WTC11 (cell line): ENCODE measurements around the gene PGBD1. TPM values are rescaled to one million over a fixed set of nuclear protein-coding genes. Genes with fewer than 3 reads are reported as not detected.
A peak's percentile ranks its signal among the peaks of the same experiment; 100 is the strongest.

Source experiments
- ATAC-seq: fragments of 200-7000 bp; cut with Tn5 transposase; 2 replicates; pipeline ENCODE4 v1.10.0; 2021; ENCODE audit warnings: mild to moderate bottlenecking, moderate library complexity
- CTCF ChIA-PET: fragments of 300-600 bp; sonication (Branson Sonifier 250); formaldehyde crosslinking; loops from one replicate; lab custom pipeline; 2021; ENCODE audit warnings: antibody characterized with exemption; lab: Charles Lee
- POLR2A ChIA-PET: fragments of 350-600 bp; sonication (Branson Sonifier 250); formaldehyde crosslinking; loops from one replicate; lab custom pipeline; 2021; ENCODE audit warnings: antibody characterized with exemption; lab: Charles Lee
- DNase-seq: peaks from one replicate; pipeline ENCODE4 v3.0.0; 2021; ENCODE audit warnings: low spot score
- H3K27ac Mint-ChIP-seq: 2 replicates; pipeline ENCODE4 v1.8.0; 2021; ENCODE audit warnings: mixed read lengths
- H3K27me3 Mint-ChIP-seq: 2 replicates; pipeline ENCODE4 v1.8.0; 2021; ENCODE audit warnings: low read depth, mild to moderate bottlenecking, moderate library complexity, mixed read lengths
- H3K36me3 Mint-ChIP-seq: 2 replicates; pipeline ENCODE4 v1.8.0; 2021; ENCODE audit warnings: mixed read lengths
- H3K4me1 Mint-ChIP-seq: 2 replicates; pipeline ENCODE4 v1.8.0; 2022; ENCODE audit warnings: mixed read lengths
- H3K4me3 Mint-ChIP-seq: 2 replicates; pipeline ENCODE4 v1.8.0; 2021; ENCODE audit warnings: mild to moderate bottlenecking, moderate library complexity, mixed read lengths
- H3K9me3 Mint-ChIP-seq: 2 replicates; pipeline ENCODE4 v1.8.0; 2021; ENCODE audit warnings: mixed read lengths
- ATF1 ChIP-seq: sonication (generic); formaldehyde crosslinking; IDR thresholded peaks from 2 replicates; pipeline ENCODE4 v1.8.1; 2023; ENCODE audit warnings: mild to moderate bottlenecking, moderate library complexity, missing genetic modification reagents
- CREB1 ChIP-seq: sonication (generic); formaldehyde crosslinking; IDR thresholded peaks from 2 replicates; pipeline ENCODE4 v1.8.0; 2023; ENCODE audit warnings: mild to moderate bottlenecking, missing genetic modification reagents
- ETV6 ChIP-seq: sonication (generic); formaldehyde crosslinking; IDR thresholded peaks from 2 replicates; pipeline ENCODE4 v1.8.1; 2022; ENCODE audit warnings: mild to moderate bottlenecking, missing genetic modification reagents
- GTF2I ChIP-seq: fragments of 250-450 bp; sonication (Bioruptor Pico); conservative IDR thresholded peaks from 2 replicates; pipeline ENCODE4 v1.4.0; 2021; ENCODE audit warnings: mild to moderate bottlenecking
- NFYB ChIP-seq: sonication (generic); formaldehyde crosslinking; conservative IDR thresholded peaks from 2 replicates; pipeline ENCODE4 v1.8.0; 2022; ENCODE audit warnings: low read depth, missing genetic modification reagents
- NR3C1 ChIP-seq: sonication (generic); formaldehyde crosslinking; conservative IDR thresholded peaks from 2 replicates; pipeline ENCODE4 v1.8.1; 2023; ENCODE audit warnings: low read depth, mild to moderate bottlenecking, missing genetic modification reagents
- PRRX2 ChIP-seq: fragments of 250-450 bp; sonication (Bioruptor Pico); IDR thresholded peaks from 2 replicates; pipeline ENCODE4 v1.8.0; 2021; ENCODE audit warnings: mild to moderate bottlenecking
- RORB ChIP-seq: fragments of 250-450 bp; sonication (Bioruptor Pico); IDR thresholded peaks from 2 replicates; pipeline ENCODE4 v1.9.0; 2021; ENCODE audit warnings: mild to moderate bottlenecking
- TEAD1 ChIP-seq: sonication (generic); formaldehyde crosslinking; IDR thresholded peaks from 2 replicates; pipeline ENCODE4 v1.8.0; 2022; ENCODE audit warnings: mild to moderate bottlenecking, missing genetic modification reagents
- TP53 ChIP-seq: sonication (generic); formaldehyde crosslinking; IDR thresholded peaks from 2 replicates; pipeline ENCODE4 v1.8.1; 2023; ENCODE audit warnings: mild to moderate bottlenecking, missing genetic modification reagents
- ZNF219 ChIP-seq: sonication (generic); formaldehyde crosslinking; IDR thresholded peaks from 2 replicates; pipeline ENCODE4 v1.8.0; 2023; ENCODE audit warnings: missing genetic modification reagents, mild to moderate bottlenecking, borderline replicate concordance
- ZNF423 ChIP-seq: fragments of 250-450 bp; sonication (Bioruptor Pico); IDR thresholded peaks from 2 replicates; pipeline ENCODE4 v2.1.2; 2022; ENCODE audit warnings: mild to moderate bottlenecking, moderate library complexity
- total RNA-seq: library from RNA; stranded (reverse); gene quantifications from 3 replicates; pipeline ENCODE4 v1.2.3, GENCODE V29; 2021
- TF ChIP-seq, protein P1 (sequence below): fragments of 250-450 bp; sonication (Bioruptor Pico); IDR thresholded peaks from 2 replicates; pipeline ENCODE4 v1.8.0; 2021; ENCODE audit warnings: mild to moderate bottlenecking
- TF ChIP-seq, protein P2 (sequence below): sonication (generic); formaldehyde crosslinking; IDR thresholded peaks from 2 replicates; pipeline ENCODE4 v1.8.1; 2022; ENCODE audit warnings: missing genetic modification reagents, borderline replicate concordance
- TF ChIP-seq, protein P3 (sequence below): sonication (generic); formaldehyde crosslinking; IDR thresholded peaks from 2 replicates; pipeline ENCODE4 v1.8.0; 2022; ENCODE audit warnings: mild to moderate bottlenecking, missing genetic modification reagents
- TF ChIP-seq, protein P4 (sequence below): sonication (generic); formaldehyde crosslinking; IDR thresholded peaks from 2 replicates; pipeline ENCODE4 v1.8.0; 2023; ENCODE audit warnings: missing genetic modification reagents, mild to moderate bottlenecking, borderline replicate concordance
- TF ChIP-seq, protein P5 (sequence below): sonication (generic); formaldehyde crosslinking; IDR thresholded peaks from 2 replicates; pipeline ENCODE4 v1.8.1; 2022; ENCODE audit warnings: mild to moderate bottlenecking, moderate library complexity, missing genetic modification reagents
- TF ChIP-seq, protein P6 (sequence below): sonication (generic); formaldehyde crosslinking; IDR thresholded peaks from 2 replicates; pipeline ENCODE4 v1.8.1; 2022; ENCODE audit warnings: low read depth, mild to moderate bottlenecking, moderate library complexity, missing genetic modification reagents, borderline replicate concordance
- TF ChIP-seq, protein P7 (sequence below): sonication (generic); formaldehyde crosslinking; conservative IDR thresholded peaks from 2 replicates; pipeline ENCODE4 v1.8.1; 2023; ENCODE audit warnings: mild to moderate bottlenecking, low read depth, missing genetic modification reagents, moderate library complexity

PGBD1 gene
- total RNA-seq, 1 experiment from 2014 or later, result 6.9 TPM

DNA sequence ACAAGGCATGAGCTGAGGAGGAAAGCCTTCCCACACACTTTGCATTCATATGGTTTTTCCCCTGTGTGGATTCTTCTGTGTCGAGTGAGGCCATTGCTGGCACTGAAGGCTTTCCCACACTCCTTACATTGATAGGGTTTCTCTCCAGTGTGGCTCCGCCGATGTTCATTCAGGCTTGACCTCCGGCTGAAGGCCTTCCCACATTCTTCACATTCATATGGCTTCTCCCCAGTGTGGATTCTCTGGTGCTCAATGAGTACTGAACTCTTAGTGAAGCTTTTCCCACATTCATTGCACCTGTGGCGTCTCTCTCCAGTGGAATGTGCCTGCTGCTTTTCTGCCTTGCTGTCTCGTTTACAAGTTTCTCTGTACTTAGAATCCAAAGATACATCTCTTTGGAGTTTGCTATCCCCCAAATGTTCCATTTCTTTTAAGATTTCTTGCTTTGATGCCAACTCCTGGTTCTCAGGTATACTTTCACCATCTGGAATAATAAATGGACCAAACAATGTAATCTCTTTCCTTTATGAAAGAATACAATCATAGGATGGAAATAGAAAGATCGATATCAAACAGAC is 45.1 kb downstream of the PGBD1 start:
- peaks cover 54% of the 10 kb centered on the region for H3K9me3 Mint-ChIP-seq
- ChIA-PET CTCF (no interaction called here), POLR2A (no interaction called here)
- ATAC-seq (no peak), DNase-seq (no peak)
- peaks cover 3% of the 10 kb centered on the region; the same call in 1 of the 2 replicates for H3K27me3 Mint-ChIP-seq
- TF ChIP-seq TEAD1 (CRISPR knock-in tag) (no peak), GTF2I (0 out of 2 replicates have a peak, but pooled peaks have one; percentile 36)
- no peak overlapping the region for H3K4me3 Mint-ChIP-seq
- no peak overlapping the region for H3K27ac Mint-ChIP-seq
- peaks cover 54% of the 10 kb centered on the region for H3K36me3 Mint-ChIP-seq
- no peaks in the 10 kb centered on the region for H3K4me1 Mint-ChIP-seq

DNA sequence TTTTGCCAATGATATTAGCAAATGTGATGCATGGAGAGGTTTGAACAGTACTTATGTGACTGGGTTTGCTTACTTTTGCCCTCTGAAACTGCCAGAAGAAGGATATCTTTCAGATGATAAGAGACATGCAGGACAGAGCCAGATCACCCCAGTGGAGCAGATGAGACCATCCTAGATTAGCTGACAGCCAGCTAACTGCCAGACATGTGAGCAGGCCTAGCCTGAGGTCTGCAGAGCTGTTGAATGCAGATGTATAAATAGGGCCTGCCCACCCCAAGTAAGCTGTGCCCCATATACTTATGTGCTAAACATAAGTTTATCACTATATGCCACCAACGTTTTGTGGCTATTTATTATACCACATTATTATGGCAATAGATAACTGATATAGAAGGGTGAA is 48.7 kb downstream of the PGBD1 start:
- Mint-ChIP-seq H3K4me1 (peaks cover 9% of the 10 kb centered on the region), H3K27me3 (peaks cover 3% of the 10 kb centered on the region; the same call in 1 of the 2 replicates), H3K36me3 (peaks cover 45% of the 10 kb centered on the region), H3K9me3 (peaks cover 44% of the 10 kb centered on the region), H3K27ac (no peak overlapping the region)
- DNase-seq (no peak), ATAC-seq (no peak)
- CTCF ChIA-PET, result no interaction called here
- POLR2A ChIA-PET, result no interaction called here
- no peak for TF ChIP-seq ATF1 (CRISPR knock-in tag)
- TF ChIP-seq TP53, result no peak
- TF ChIP-seq ETV6 (CRISPR knock-in tag), result no peak
- TF ChIP-seq, protein P1, sequence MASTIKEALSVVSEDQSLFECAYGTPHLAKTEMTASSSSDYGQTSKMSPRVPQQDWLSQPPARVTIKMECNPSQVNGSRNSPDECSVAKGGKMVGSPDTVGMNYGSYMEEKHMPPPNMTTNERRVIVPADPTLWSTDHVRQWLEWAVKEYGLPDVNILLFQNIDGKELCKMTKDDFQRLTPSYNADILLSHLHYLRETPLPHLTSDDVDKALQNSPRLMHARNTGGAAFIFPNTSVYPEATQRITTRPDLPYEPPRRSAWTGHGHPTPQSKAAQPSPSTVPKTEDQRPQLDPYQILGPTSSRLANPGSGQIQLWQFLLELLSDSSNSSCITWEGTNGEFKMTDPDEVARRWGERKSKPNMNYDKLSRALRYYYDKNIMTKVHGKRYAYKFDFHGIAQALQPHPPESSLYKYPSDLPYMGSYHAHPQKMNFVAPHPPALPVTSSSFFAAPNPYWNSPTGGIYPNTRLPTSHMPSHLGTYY (CRISPR knock-in tag), result no peak
- TF ChIP-seq, protein P2, sequence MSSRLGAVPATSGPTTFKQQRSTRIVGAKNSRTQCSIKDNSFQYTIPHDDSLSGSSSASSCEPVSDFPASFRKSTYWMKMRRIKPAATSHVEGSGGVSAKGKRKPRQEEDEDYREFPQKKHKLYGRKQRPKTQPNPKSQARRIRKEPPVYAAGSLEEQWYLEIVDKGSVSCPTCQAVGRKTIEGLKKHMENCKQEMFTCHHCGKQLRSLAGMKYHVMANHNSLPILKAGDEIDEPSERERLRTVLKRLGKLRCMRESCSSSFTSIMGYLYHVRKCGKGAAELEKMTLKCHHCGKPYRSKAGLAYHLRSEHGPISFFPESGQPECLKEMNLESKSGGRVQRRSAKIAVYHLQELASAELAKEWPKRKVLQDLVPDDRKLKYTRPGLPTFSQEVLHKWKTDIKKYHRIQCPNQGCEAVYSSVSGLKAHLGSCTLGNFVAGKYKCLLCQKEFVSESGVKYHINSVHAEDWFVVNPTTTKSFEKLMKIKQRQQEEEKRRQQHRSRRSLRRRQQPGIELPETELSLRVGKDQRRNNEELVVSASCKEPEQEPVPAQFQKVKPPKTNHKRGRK (CRISPR knock-in tag), result no peak
- no peak for TF ChIP-seq NFYB (CRISPR knock-in tag)
- TF ChIP-seq ZNF219, result no peak
- TF ChIP-seq, protein P3, sequence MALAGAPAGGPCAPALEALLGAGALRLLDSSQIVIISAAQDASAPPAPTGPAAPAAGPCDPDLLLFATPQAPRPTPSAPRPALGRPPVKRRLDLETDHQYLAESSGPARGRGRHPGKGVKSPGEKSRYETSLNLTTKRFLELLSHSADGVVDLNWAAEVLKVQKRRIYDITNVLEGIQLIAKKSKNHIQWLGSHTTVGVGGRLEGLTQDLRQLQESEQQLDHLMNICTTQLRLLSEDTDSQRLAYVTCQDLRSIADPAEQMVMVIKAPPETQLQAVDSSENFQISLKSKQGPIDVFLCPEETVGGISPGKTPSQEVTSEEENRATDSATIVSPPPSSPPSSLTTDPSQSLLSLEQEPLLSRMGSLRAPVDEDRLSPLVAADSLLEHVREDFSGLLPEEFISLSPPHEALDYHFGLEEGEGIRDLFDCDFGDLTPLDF (CRISPR knock-in tag), result no peak
- no peak for TF ChIP-seq ZNF423
- no peak for TF ChIP-seq NR3C1 (CRISPR knock-in tag)
- TF ChIP-seq TEAD1 (CRISPR knock-in tag), result no peak
- no peak for TF ChIP-seq CREB1 (CRISPR knock-in tag)
- TF ChIP-seq, all 79 proteins: peak for 0
- no peak overlapping the region for H3K4me3 Mint-ChIP-seq

DNA sequence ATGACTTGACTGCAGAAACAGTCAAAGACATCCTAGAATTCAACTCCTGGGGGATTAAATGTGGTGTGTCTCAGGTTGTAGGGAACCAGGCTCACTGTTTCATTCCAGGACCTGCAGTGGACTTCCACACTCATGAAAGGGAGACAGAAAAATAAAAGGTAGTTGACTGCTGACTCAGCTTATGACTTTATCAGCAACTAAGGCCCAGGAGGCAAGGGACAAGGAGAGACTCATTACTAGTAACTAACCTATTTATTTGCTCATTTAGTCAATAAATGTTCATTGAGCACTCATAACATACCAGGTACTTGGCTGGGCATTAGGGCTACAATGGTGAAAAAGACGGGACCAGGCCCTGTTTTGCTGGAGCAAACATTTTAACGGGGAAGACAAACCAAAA is 51.7 kb downstream of the PGBD1 start:
- Mint-ChIP-seq H3K4me1 (peaks cover 9% of the 10 kb centered on the region), H3K9me3 (peaks cover 15% of the 10 kb centered on the region), H3K27me3 (no peaks in the 10 kb centered on the region), H3K36me3 (peaks cover 15% of the 10 kb centered on the region), H3K27ac (no peak overlapping the region), H3K4me3 (no peak overlapping the region)
- POLR2A ChIA-PET, result interaction anchor here (1.6 kb wide), 1 partner anchor 66 kb away, joined by 3 read pairs; the partner anchor contains the start of gene ZSCAN26
- DNase-seq (no peak), ATAC-seq (no peak)
- CTCF ChIA-PET, result no interaction called here
- TF ChIP-seq, protein P4, sequence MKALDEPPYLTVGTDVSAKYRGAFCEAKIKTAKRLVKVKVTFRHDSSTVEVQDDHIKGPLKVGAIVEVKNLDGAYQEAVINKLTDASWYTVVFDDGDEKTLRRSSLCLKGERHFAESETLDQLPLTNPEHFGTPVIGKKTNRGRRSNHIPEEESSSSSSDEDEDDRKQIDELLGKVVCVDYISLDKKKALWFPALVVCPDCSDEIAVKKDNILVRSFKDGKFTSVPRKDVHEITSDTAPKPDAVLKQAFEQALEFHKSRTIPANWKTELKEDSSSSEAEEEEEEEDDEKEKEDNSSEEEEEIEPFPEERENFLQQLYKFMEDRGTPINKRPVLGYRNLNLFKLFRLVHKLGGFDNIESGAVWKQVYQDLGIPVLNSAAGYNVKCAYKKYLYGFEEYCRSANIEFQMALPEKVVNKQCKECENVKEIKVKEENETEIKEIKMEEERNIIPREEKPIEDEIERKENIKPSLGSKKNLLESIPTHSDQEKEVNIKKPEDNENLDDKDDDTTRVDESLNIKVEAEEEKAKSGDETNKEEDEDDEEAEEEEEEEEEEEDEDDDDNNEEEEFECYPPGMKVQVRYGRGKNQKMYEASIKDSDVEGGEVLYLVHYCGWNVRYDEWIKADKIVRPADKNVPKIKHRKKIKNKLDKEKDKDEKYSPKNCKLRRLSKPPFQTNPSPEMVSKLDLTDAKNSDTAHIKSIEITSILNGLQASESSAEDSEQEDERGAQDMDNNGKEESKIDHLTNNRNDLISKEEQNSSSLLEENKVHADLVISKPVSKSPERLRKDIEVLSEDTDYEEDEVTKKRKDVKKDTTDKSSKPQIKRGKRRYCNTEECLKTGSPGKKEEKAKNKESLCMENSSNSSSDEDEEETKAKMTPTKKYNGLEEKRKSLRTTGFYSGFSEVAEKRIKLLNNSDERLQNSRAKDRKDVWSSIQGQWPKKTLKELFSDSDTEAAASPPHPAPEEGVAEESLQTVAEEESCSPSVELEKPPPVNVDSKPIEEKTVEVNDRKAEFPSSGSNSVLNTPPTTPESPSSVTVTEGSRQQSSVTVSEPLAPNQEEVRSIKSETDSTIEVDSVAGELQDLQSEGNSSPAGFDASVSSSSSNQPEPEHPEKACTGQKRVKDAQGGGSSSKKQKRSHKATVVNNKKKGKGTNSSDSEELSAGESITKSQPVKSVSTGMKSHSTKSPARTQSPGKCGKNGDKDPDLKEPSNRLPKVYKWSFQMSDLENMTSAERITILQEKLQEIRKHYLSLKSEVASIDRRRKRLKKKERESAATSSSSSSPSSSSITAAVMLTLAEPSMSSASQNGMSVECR, result no peak
- TF ChIP-seq, protein P5, sequence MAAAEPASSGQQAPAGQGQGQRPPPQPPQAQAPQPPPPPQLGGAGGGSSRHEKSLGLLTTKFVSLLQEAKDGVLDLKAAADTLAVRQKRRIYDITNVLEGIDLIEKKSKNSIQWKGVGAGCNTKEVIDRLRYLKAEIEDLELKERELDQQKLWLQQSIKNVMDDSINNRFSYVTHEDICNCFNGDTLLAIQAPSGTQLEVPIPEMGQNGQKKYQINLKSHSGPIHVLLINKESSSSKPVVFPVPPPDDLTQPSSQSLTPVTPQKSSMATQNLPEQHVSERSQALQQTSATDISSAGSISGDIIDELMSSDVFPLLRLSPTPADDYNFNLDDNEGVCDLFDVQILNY (CRISPR knock-in tag), result no peak
- TF ChIP-seq RORB (CRISPR knock-in tag) (no peak), TP53 (no peak), PRRX2 (CRISPR knock-in tag) (no peak)
- TF ChIP-seq, protein P6, sequence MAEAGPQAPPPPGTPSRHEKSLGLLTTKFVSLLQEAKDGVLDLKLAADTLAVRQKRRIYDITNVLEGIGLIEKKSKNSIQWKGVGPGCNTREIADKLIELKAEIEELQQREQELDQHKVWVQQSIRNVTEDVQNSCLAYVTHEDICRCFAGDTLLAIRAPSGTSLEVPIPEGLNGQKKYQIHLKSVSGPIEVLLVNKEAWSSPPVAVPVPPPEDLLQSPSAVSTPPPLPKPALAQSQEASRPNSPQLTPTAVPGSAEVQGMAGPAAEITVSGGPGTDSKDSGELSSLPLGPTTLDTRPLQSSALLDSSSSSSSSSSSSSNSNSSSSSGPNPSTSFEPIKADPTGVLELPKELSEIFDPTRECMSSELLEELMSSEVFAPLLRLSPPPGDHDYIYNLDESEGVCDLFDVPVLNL (CRISPR knock-in tag), result no peak
- TF ChIP-seq, protein P7, sequence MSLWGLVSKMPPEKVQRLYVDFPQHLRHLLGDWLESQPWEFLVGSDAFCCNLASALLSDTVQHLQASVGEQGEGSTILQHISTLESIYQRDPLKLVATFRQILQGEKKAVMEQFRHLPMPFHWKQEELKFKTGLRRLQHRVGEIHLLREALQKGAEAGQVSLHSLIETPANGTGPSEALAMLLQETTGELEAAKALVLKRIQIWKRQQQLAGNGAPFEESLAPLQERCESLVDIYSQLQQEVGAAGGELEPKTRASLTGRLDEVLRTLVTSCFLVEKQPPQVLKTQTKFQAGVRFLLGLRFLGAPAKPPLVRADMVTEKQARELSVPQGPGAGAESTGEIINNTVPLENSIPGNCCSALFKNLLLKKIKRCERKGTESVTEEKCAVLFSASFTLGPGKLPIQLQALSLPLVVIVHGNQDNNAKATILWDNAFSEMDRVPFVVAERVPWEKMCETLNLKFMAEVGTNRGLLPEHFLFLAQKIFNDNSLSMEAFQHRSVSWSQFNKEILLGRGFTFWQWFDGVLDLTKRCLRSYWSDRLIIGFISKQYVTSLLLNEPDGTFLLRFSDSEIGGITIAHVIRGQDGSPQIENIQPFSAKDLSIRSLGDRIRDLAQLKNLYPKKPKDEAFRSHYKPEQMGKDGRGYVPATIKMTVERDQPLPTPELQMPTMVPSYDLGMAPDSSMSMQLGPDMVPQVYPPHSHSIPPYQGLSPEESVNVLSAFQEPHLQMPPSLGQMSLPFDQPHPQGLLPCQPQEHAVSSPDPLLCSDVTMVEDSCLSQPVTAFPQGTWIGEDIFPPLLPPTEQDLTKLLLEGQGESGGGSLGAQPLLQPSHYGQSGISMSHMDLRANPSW, result no peak
